Small intestine (tissue), 7 donors: ENCODE results near the gene PLEKHD1. TPM values are rescaled to one million over a fixed set of nuclear protein-coding genes. Genes with fewer than 3 reads are reported as not detected.

ENCODE experiments used
- DNase-seq, 2 donors: peaks; one replicate each; pipeline versions ENCODE4 v3.0.0 to v3.0.0-alpha.2; 2013
- FAIRE-seq: peaks from 2 replicates; lab custom pipeline; 2012; peaks lifted over from hg19 to GRCh38; lab: Jason Lieb, UNC
- H3K27ac ChIP-seq, 3 donors: one replicate each; pipeline ENCODE4 v1.5.1; 2013; ENCODE audit warnings: low read length in 2 of 3, mild to moderate bottlenecking in 2 of 3, control low read depth in 1 of 3, inconsistent platforms in 1 of 3, low read depth in 1 of 3, moderate library complexity in 1 of 3
- H3K27me3 ChIP-seq, 3 donors: one replicate each; pipeline ENCODE4 v1.6.1; 2013; ENCODE audit warnings: low read length in 3 of 3, inconsistent platforms in 1 of 3; ENCODE audit not compliant: control insufficient read depth in 3 of 3, insufficient read depth in 3 of 3
- H3K36me3 ChIP-seq, 3 donors: one replicate each; pipeline ENCODE4 v1.6.1; 2013; ENCODE audit warnings: low read length in 3 of 3, inconsistent platforms in 1 of 3, low read depth in 1 of 3, mild to moderate bottlenecking in 1 of 3, moderate library complexity in 1 of 3; ENCODE audit not compliant: control insufficient read depth in 3 of 3, insufficient read depth in 2 of 3
- H3K4me1 ChIP-seq, 3 donors: one replicate each; pipeline ENCODE4 v1.6.1; 2013; ENCODE audit warnings: low read length in 2 of 3, inconsistent platforms in 1 of 3, low read depth in 1 of 3, mild to moderate bottlenecking in 1 of 3, moderate library complexity in 1 of 3; ENCODE audit not compliant: control insufficient read depth in 3 of 3, insufficient read depth in 2 of 3
- H3K4me3 ChIP-seq, 3 donors: one replicate each; pipeline ENCODE4 v1.5.1; 2013; ENCODE audit warnings: low read length in 3 of 3, control low read depth in 1 of 3, inconsistent platforms in 1 of 3, low read depth in 1 of 3, mild to moderate bottlenecking in 1 of 3, moderate library complexity in 1 of 3
- H3K9me3 ChIP-seq, 2 donors: one replicate each; pipeline ENCODE4 v1.6.1; 2013; ENCODE audit warnings: low read depth in 1 of 2, low read length in 1 of 2; ENCODE audit not compliant: control insufficient read depth in 2 of 2, insufficient read depth in 1 of 2
- WGBS, 3 donors: extraction: QIAGEN DNeasy Blood & Tissue Kit; methylation state at CpG; one replicate each; pipeline ENCODE4 v1.1.7; 2013; 5-methylcytosine and 5-hydroxymethylcytosine counted together
- polyA plus RNA-seq, 4 donors: library from polyadenylated mRNA; stranded (reverse) in 3 of 4; unstranded in 1 of 4; fragments of 200-250 nt in 3 of 4; fragments of 120-200 nt in 1 of 4; gene quantifications; one replicate each; pipeline versions ENCODE4 v1.2.1 to v1.2.3, GENCODE V29; 2013
- donor health status: healthy with polysubstance abuse.
- donor health status: control.
- donor health status: control.
- donor health status: Bipolar disorder and iron deficiency.
- donor health status: healthy.

Gene PLEKHD1
- polyA plus RNA-seq, 4 donors: under 0.01 to 0.04 (median 0.03) TPM; not detected in 1

DNA sequence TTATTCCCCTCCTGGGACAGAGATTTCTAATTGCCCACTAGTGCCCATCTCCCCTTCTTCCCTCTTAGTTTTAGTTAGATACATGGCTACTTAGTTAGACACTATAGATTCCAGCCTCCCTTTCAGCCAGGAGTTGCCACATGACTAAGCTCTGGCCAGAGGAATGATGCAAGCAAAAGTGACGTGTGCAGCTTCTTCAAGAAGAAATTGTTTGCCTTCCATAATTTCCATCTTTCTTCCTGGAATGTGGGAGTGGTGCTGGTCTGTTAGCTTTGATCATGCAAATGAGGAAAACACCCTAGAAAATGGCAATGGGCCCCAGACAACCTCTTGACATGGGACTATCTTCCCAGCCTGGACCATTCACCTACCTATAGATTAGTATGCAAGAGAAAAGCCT is 68.7 kb downstream of the PLEKHD1 start:
- Histone ChIP-seq H3K4me3 (no peak overlapping the region), H3K4me1 (no peaks in the 10 kb centered on the region), H3K9me3 (no peaks in the 10 kb centered on the region), H3K27ac (no peak overlapping the region), H3K27me3 (peaks cover 0 to 18% (median 5%) of the 10 kb centered on the region in 3 donors), H3K36me3 (no peaks in the 10 kb centered on the region)
- FAIRE-seq (no peak), DNase-seq (peak in 1 of 2 donors; percentile 15)
- 30 to 46% (median 43%) methylated on average over 1 of the region's 1 CpG for WGBS, 3 donors

DNA sequence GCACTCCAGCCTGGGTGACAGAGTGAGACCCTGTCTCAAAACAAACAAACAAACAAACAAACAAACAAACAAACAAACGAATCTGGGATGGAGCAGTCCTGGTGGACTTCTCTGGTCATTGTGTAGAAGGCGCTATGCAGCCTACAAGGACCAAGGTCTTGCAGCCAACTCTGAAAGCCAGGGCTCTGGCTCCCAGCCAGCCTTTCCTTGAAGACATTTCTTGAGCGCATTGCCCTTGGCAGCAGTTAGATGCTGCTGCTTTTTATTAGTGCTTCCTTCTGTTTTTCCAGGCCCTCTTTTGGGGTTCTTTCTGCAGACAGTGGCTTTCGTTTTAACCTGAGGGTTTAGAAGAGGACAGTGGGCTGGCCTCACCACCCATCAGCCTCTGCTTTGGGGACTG is 70.0 kb downstream of the PLEKHD1 start:
- Histone ChIP-seq H3K4me1 (no peaks in the 10 kb centered on the region), H3K4me3 (no peak overlapping the region), H3K27me3 (peaks cover 0 to 6% (median 5%) of the 10 kb centered on the region in 3 donors), H3K27ac (no peak overlapping the region), H3K9me3 (no peaks in the 10 kb centered on the region), H3K36me3 (no peaks in the 10 kb centered on the region)
- no peak for FAIRE-seq
- DNase-seq: no peak
- 17 to 44% (median 38%) methylated on average over 4 of the region's 4 CpGs for WGBS, 3 donors

DNA sequence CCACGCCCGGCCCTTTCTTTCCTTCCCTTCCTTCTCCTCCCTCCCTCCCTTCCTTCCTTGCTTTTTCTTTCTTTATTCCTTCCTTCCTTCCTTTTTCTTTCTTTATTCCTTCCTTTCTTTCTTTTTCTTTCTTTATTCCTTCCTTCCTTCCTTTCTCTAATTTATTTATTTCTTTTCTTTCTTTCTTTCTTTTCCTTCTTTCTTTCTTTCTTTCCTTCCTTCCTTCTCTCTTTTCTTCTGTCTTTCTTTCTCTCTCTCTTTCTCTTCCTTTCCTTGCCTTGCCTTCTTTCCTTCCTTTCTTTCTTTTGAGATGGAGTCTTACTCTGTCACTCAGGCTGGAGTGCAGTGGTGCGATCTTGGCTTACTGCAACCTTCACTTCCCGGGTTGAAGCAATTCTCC is 74.2 kb downstream of the PLEKHD1 start:
- no peak for FAIRE-seq
- H3K36me3 ChIP-seq: no peaks in the 10 kb centered on the region
- H3K4me1 ChIP-seq: no peaks in the 10 kb centered on the region
- peaks cover 0 to 15% (median 7%) of the 10 kb centered on the region in 3 donors for H3K27me3 ChIP-seq
- DNase-seq: no peak
- no peak overlapping the region for H3K27ac ChIP-seq
- H3K4me3 ChIP-seq: no peak overlapping the region
- WGBS, 3 donors: 86 to 94% (median 91%) methylated on average over 4 of the region's 4 CpGs
- H3K9me3 ChIP-seq: no peaks in the 10 kb centered on the region

DNA sequence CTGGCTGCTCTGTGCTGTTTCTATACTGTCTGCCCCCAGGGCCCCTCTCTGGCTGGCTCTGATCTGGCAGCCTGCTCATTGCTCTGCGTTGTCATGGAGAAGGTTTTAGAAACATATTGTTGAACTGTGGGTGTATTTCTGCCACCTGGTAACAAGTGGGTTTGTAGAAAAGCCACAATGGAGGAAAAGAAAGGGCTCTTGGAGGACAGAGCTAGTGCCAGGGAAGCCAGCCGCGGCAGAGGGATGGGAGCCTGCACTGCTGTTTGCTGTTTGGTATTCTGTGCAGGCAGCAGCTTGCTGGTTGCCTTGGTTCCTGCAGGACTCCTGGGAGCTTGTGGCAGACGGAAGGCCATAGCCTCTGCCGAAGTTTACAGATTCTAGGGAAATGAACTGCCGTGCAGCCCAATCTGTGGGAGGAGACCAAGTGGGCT is 75.1 kb downstream of the PLEKHD1 start:
- no peaks in the 10 kb centered on the region for H3K36me3 ChIP-seq
- no peak for DNase-seq
- no peak for FAIRE-seq
- H3K27ac ChIP-seq: no peak overlapping the region
- H3K9me3 ChIP-seq: no peaks in the 10 kb centered on the region
- no peaks in the 10 kb centered on the region for H3K4me1 ChIP-seq
- peaks cover 0 to 22% (median 9%) of the 10 kb centered on the region in 3 donors for H3K27me3 ChIP-seq
- 34 to 36% (median 36%) methylated on average over 6 of the region's 6 CpGs for whole genome bisulfite sequencing, 3 donors
- H3K4me3 ChIP-seq: no peak overlapping the region

DNA sequence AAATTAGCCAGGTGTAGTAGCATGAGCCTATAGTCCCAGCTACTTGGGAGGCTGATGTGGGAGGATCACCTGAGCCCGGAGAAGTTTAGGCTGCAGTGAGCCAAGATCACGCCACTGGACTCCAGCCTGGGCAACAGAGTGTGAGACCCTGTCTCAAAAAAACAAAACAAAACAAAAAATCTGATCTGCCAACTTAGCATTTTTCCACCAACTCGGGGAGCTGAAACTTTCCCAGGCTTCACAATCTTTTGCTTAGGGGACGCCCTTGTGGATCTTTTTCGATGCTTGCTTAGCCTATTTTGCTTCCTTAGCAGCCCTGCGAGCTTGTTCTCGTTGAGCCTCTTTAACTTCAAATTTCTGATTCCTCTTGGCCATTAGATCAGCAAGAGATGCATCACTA is 76.3 kb downstream of the PLEKHD1 start:
- Histone ChIP-seq H3K36me3 (no peaks in the 10 kb centered on the region), H3K27ac (no peak overlapping the region), H3K27me3 (peaks cover 0 to 34% (median 13%) of the 10 kb centered on the region in 3 donors), H3K9me3 (no peaks in the 10 kb centered on the region), H3K4me3 (no peak overlapping the region), H3K4me1 (no peaks in the 10 kb centered on the region)
- WGBS, 3 donors: 88 to 91% (median 89%) methylated on average over 7 of the region's 7 CpGs
- no peak for DNase-seq
- FAIRE-seq: no peak

DNA sequence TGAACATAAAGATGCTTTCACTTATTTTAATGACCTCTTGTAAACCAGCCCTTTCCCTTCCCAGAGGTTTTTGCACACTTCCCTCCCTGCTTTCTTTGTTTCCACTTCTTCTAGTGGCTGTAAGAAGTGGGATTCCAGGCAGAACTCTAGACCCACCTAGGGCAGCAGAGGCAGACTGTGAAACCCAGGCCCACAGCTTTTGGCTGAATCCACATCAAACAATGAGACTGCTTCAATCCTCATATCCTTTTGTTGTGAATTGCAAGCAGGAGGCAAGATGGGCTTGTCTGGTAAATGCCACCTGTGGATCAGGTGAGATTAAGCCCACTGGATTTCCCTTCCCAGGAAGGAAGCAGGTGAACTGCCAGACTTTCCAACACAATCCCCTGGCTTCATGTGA is 77.4 kb downstream of the PLEKHD1 start:
- DNase-seq (no peak), FAIRE-seq (no peak)
- Histone ChIP-seq H3K27me3 (peaks cover 0 to 37% (median 15%) of the 10 kb centered on the region in 3 donors), H3K27ac (no peak overlapping the region), H3K4me3 (no peak overlapping the region), H3K9me3 (no peaks in the 10 kb centered on the region), H3K4me1 (no peaks in the 10 kb centered on the region), H3K36me3 (no peaks in the 10 kb centered on the region)

DNA sequence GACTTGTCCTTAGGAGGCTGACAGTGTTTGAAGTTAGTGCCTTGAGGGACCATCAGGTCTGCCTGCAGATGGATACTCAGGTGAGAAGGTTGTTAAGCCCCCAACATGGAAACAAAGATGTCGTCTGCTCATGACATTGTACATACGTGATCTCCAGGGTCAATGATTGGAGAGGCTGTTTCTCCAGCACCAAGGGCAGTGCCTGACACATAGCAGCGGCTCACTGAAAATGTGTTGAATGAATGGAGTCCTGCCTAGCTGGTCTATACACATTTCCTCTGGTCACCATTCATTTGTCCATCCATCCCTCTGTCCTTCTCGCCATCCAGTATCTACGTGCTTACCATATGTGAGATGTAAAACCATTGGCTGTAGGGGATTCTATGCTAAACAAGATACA is 83.0 kb downstream of the PLEKHD1 start:
- Histone ChIP-seq H3K27ac (no peak overlapping the region), H3K4me3 (no peak overlapping the region), H3K4me1 (peaks cover 0 to 3% (median 0%) of the 10 kb centered on the region in 3 donors), H3K36me3 (no peaks in the 10 kb centered on the region), H3K27me3 (peaks cover 16 to 72% (median 26%) of the 10 kb centered on the region in 3 donors), H3K9me3 (no peaks in the 10 kb centered on the region)
- 78 to 84% (median 79%) methylated on average over 5 of the region's 5 CpGs for WGBS, 3 donors
- FAIRE-seq (no peak), DNase-seq (no peak)

DNA sequence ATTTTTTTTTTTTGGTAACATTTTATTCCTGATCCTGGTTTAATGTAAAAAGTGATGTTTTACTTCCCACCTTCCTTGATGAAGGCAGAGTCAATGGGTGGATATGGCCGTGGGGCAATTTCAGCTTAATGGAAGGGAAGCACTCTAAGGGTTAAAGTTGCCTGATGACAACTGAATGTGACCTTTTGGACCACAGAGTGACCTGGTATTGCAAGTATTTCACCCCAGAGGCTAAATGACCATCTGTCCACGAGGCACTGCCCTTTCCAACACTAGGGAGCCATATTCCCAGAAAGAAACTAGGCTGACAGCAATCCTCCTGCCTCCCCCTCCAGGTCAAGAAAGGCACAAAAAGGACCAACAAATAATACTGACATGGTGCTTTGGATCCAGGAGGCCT is 85.3 kb downstream of the PLEKHD1 start:
- H3K27ac ChIP-seq: no peak overlapping the region
- no peak for FAIRE-seq
- peaks cover 0 to 2% of the 10 kb centered on the region in 2 donors for H3K9me3 ChIP-seq
- no peak overlapping the region for H3K4me3 ChIP-seq
- no peaks in the 10 kb centered on the region for H3K36me3 ChIP-seq
- no peak for DNase-seq
- H3K4me1 ChIP-seq: peaks cover 0 to 9% (median 0%) of the 10 kb centered on the region in 3 donors
- WGBS, 3 donors: 45 to 48% (median 47%) methylated on average over 2 of the region's 2 CpGs
- peaks cover 18 to 79% (median 35%) of the 10 kb centered on the region in 3 donors for H3K27me3 ChIP-seq

DNA sequence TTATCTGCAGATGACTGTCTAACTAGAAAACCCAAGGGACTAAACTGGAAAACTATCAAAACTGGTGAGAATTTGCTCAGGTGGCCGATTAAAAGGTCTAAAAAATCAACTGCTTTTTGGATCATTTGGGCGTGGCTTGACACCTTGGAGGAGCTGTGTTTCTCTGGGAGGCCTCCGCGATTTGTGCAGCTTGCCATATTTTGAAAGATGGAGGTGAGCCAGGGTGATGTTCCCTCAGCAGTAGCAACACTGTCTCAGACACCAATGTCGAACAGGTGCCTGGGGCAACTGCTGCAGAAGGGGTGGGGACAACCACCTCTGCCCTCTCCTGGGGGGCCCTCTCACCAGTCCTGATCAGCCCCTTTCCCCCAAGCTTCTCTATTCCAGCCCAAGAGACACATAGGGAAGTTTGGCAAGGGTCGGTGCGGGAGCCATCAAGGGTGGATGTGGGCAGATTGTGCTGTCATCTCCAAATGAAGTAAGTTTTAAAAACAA is 86.4 kb downstream of the PLEKHD1 start:
- no peak overlapping the region for H3K27ac ChIP-seq
- H3K36me3 ChIP-seq: no peaks in the 10 kb centered on the region
- H3K4me3 ChIP-seq: no peak overlapping the region
- 76 to 86% (median 85%) methylated on average over 7 of the region's 7 CpGs for WGBS, 3 donors
- H3K4me1 ChIP-seq: peaks cover 0 to 9% (median 0%) of the 10 kb centered on the region in 3 donors
- no peak for DNase-seq
- no peak for FAIRE-seq
- H3K9me3 ChIP-seq: peaks cover 0 to 2% of the 10 kb centered on the region in 2 donors
- H3K27me3 ChIP-seq: peaks cover 18 to 79% (median 33%) of the 10 kb centered on the region in 3 donors
